IPS DF 6.9 (cell line): Measurements from ENCODE around the gene APMAP.

Experiments used
- DNase-seq: peaks from one replicate; pipeline ENCODE4 v3.0.0-alpha.2; 2013; ENCODE audit warnings: low read depth, low spot score
- H3K27ac ChIP-seq: one replicate; pipeline ENCODE4 v1.5.1; 2013; ENCODE audit warnings: low read length, control low read depth
- H3K27me3 ChIP-seq: 2 replicates; pipeline ENCODE4 v1.6.1; 2013; ENCODE audit warnings: mild to moderate bottlenecking, low read length; ENCODE audit not compliant: control insufficient read depth, insufficient read depth
- H3K36me3 ChIP-seq: 2 replicates; pipeline ENCODE4 v1.6.1; 2013; ENCODE audit warnings: low read length; ENCODE audit not compliant: control insufficient read depth, insufficient read depth
- H3K4me1 ChIP-seq: 2 replicates; pipeline ENCODE4 v1.6.1; 2013; ENCODE audit warnings: low read length; ENCODE audit not compliant: control insufficient read depth, insufficient read depth
- H3K4me3 ChIP-seq: 2 replicates; pipeline ENCODE4 v1.5.1; 2013; ENCODE audit warnings: mild to moderate bottlenecking, low read length
- H3K9me3 ChIP-seq: 2 replicates; pipeline ENCODE4 v1.6.1; 2013; ENCODE audit warnings: low read length, inconsistent platforms; ENCODE audit not compliant: control insufficient read depth, insufficient read depth
- WGBS: extraction: QIAGEN DNeasy Blood & Tissue Kit; methylation state at CpG from one replicate; pipeline ENCODE4 v1.1.7; 2013; ENCODE audit warnings: mixed read lengths, missing lambda C conversion rate; ENCODE audit not compliant: insufficient read length, insufficient coverage; 5-methylcytosine and 5-hydroxymethylcytosine counted together

Gene APMAP

GRCh38 chr20:25015986-25016385 is 23.4 kb upstream of the APMAP start:
- WGBS, result no CpG with 5 or more reads among the region's 11 CpGs
- Histone ChIP-seq H3K4me3 (no peak overlapping the region), H3K27me3 (no peaks in the 10 kb centered on the region), H3K4me1 (peaks cover 3% of the 10 kb centered on the region; the same call in 1 of the 2 replicates), H3K36me3 (no peaks in the 10 kb centered on the region), H3K9me3 (no peaks in the 10 kb centered on the region), H3K27ac (no peak overlapping the region)
- no peak for DNase-seq

DNA sequence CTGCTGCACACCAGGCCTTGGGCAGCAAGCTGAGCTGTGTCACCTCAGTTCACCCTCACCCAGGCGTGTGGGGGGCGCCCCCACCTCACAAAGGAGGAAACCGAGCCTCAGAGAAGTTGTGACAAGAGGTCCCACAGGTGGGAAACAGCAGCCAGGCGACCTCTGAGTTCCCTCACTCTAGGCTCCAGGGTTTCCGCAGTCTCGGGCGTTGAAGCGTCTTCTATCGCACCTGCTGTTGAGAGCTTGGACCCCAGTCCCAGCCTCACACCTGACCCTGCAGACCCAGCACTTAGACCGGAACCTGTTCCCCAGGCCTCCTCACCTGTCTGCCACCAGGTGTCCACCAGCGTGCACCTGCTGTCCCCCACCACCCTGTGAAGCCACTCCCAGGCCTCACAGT is 22.3 kb upstream of the APMAP start:
- no peaks in the 10 kb centered on the region for H3K9me3 ChIP-seq
- no CpG with 5 or more reads among the region's 11 CpGs for WGBS
- no peaks in the 10 kb centered on the region for H3K27me3 ChIP-seq
- peaks cover 3% of the 10 kb centered on the region; the same call in 1 of the 2 replicates for H3K4me1 ChIP-seq
- H3K36me3 ChIP-seq, result no peaks in the 10 kb centered on the region
- DNase-seq, result no peak
- no peak overlapping the region for H3K27ac ChIP-seq
- H3K4me3 ChIP-seq, result no peak overlapping the region

GRCh38 chr20:25013478-25014380 is 21.2 kb upstream of the APMAP start:
- H3K36me3 ChIP-seq, result no peaks in the 10 kb centered on the region
- no peak overlapping the region for H3K27ac ChIP-seq
- no peak overlapping the region for H3K4me3 ChIP-seq
- no peak for DNase-seq
- no peaks in the 10 kb centered on the region for H3K9me3 ChIP-seq
- WGBS, result no CpG with 5 or more reads among the region's 25 CpGs
- H3K27me3 ChIP-seq, result no peaks in the 10 kb centered on the region
- H3K4me1 ChIP-seq, result peaks cover 3% of the 10 kb centered on the region; the same call in 1 of the 2 replicates

DNA sequence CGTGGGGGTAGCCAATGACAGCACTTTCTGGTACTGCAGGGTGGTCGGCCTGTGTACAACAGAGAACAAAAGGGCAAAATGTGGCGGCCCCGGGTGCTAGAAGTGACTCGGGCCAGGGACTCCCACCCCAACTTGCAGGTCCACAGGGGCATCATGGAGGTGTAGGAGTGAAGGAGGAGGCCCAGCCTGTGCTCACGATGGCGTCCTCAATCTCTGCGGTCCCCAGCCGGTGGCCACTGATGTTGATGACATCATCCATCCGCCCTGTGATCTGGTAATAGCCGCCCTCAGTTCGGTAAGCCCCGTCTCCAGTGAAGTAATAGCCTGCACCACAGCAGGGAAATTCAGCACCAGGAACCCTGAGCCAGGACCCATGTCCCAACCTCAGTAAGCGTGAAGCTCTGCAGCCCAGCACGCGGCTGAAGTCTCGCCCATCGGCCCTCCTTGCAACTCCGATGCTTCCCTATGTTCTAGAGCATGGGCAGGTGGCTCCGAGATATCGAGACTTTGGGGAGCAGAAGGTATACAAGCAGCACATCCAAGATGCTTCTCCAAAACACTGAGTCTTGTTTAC is 20.2 kb upstream of the APMAP start:
- Histone ChIP-seq H3K36me3 (no peaks in the 10 kb centered on the region), H3K9me3 (no peaks in the 10 kb centered on the region), H3K4me3 (no peak overlapping the region), H3K27me3 (no peaks in the 10 kb centered on the region), H3K27ac (no peak overlapping the region), H3K4me1 (peaks cover 2% of the 10 kb centered on the region; the same call in 1 of the 2 replicates)
- no CpG with 5 or more reads among the region's 21 CpGs for WGBS
- no peak for DNase-seq

DNA sequence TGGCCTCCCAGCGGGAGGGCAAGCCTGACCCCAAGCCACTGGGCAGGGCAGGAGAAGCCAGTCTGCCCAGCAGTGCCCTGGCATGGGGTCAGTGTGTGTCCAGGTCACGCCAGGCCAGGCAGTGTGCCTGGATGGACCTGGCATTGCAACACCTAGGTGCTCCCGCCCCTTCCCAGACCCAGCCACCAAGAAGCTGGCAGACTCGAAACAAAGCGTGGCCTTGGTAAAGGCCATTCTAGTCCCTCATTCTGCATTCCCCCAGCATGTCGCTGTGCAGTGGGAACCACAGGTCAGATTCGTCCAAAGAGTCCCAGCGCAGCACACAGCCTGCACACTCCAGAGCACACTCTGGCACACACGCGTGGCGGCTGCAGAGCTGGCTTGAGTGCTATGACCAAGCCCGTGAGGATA is 19.3 kb upstream of the APMAP start:
- Histone ChIP-seq H3K27ac (no peak overlapping the region), H3K9me3 (no peaks in the 10 kb centered on the region), H3K4me3 (no peak overlapping the region), H3K27me3 (no peaks in the 10 kb centered on the region), H3K36me3 (no peaks in the 10 kb centered on the region), H3K4me1 (no peaks in the 10 kb centered on the region)
- DNase-seq, result no peak
- WGBS, result no CpG with 5 or more reads among the region's 12 CpGs

GRCh38 chr20:25011261-25011660 is 18.7 kb upstream of the APMAP start:
- WGBS, result no CpG with 5 or more reads among the region's 6 CpGs
- Histone ChIP-seq H3K27me3 (no peaks in the 10 kb centered on the region), H3K36me3 (no peaks in the 10 kb centered on the region), H3K27ac (no peak overlapping the region), H3K4me1 (no peaks in the 10 kb centered on the region), H3K4me3 (no peak overlapping the region), H3K9me3 (no peaks in the 10 kb centered on the region)
- DNase-seq, result no peak

GRCh38 chr20:25009218-25010145 is 16.9 kb upstream of the APMAP start:
- H3K27ac ChIP-seq, result no peak overlapping the region
- no peak overlapping the region for H3K4me3 ChIP-seq
- H3K36me3 ChIP-seq, result no peaks in the 10 kb centered on the region
- no peak for DNase-seq
- H3K4me1 ChIP-seq, result no peaks in the 10 kb centered on the region
- no peaks in the 10 kb centered on the region for H3K27me3 ChIP-seq
- H3K9me3 ChIP-seq, result no peaks in the 10 kb centered on the region
- WGBS, result no CpG with 5 or more reads among the region's 10 CpGs

DNA sequence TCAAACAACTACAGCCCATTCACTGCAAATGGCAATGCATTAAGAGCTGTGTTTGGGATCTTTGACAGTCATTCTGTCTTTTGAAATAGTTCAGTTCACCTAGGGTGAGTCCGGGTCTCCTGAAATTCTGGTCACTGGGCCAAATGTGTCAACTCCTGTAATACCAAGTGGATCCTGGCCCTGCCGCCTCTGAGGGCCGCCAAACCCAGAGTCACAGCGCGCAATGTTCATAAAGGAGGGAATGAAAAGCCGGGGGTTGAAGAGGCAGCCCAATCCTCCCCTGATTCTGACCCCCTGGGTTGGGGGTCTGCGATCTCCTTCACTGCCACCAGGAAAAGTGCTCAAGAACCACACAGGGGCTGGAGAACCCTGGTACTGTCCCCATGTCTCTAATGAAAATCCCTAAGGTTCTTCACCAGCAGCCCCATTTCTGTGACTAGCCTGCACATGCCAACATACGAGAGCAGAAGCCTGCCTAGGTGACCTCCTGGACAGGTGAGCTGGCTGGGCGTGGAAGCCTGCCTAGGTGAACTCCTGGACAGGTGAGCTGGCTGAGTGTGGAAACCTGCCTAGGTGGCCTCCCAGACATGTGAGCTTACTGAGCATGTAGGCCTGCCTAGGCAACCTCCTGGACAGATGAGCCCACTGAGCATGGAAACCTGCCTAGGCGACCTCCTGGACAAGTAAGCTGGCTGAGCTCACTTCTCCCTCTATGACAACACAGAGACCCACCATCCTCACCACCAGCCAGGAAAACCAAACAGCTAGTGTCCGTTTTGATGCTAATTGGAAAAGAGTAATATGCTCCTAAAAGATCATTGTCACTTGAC is 16.1 kb upstream of the APMAP start:
- Histone ChIP-seq H3K4me1 (no peaks in the 10 kb centered on the region), H3K9me3 (no peaks in the 10 kb centered on the region), H3K4me3 (no peak overlapping the region), H3K27ac (no peak overlapping the region), H3K27me3 (no peaks in the 10 kb centered on the region), H3K36me3 (no peaks in the 10 kb centered on the region)
- no CpG with 5 or more reads among the region's 11 CpGs for WGBS
- no peak for DNase-seq

DNA sequence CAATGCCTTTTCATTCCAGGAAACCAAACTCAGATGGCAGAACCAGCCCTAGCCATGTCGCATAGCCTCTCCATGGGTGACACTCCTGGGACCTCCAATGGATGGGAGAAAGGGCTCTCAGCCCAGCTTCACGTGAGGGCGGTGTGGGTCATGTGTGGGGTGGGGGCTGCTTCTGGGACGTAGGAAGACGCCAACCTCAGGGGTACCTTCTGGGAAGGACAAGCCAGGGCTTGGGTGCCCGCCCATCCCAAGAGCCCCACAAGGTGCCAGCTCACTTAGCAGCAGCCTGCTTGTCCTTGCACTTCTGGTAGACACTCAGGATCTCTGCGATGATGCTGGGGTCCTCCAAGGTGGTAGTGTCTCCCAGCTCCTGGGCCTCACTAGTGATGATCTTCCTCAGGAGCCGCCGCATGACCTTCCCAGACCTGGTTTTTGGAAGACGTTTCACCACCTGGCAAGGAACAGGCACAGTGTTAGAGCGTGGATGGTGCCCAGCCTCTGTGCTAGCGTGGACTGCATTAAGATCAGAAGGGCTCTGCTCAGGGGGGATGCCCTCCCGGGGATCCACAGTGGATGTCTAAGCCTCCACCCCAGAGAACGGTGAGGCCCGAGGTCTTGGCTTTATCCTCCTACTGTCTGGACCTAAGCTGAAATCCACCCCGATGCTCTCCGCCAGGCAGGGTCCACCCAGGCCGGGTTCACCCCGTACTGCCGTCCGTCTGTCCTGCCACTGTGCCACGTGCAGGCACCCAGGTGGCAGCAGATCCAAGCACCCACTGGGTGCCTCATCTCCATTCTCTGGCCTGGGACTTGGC is 15.1 kb upstream of the APMAP start:
- no peak for DNase-seq
- whole genome bisulfite sequencing, result no CpG with 5 or more reads among the region's 22 CpGs
- Histone ChIP-seq H3K4me1 (no peaks in the 10 kb centered on the region), H3K36me3 (no peaks in the 10 kb centered on the region), H3K9me3 (no peaks in the 10 kb centered on the region), H3K27me3 (no peaks in the 10 kb centered on the region), H3K27ac (no peak overlapping the region), H3K4me3 (no peak overlapping the region)
